HG03432 (cell line): ENCODE data around the gene FILIP1.
"Not testable (repeated sequence)": the region's sequence is repeated elsewhere in the genome, so short reads cannot be mapped to it uniquely, and the experiment has no call there.

Experiments used
- ATAC-seq: cut with Tn5 transposase; IDR thresholded peaks from one replicate; pipeline ENCODE4 v1.9.1; 2021; ENCODE audit warnings: mild to moderate bottlenecking, moderate library complexity; ENCODE audit not compliant: unreplicated experiment

FILIP1 gene

DNA sequence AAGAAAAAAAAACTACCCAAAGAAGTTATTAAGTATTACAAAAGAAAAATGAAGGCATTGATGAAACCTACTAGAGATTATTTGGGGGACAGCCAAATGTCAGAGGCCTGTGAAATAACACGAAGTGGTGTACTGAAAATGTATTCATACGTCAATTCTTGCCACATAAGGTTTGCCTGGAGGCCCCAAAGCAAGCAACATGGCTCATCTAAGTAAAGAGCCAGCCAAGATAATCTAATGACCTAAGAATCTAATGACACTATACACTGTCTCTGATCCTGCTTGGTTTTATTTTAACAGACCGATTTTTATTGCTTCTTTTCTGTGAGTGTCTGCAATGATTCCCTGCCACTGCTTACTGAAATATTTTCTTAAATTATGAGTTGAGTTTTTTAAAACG, 34.7 kb downstream of the FILIP1 start:
- ATAC-seq, result no peak

DNA sequence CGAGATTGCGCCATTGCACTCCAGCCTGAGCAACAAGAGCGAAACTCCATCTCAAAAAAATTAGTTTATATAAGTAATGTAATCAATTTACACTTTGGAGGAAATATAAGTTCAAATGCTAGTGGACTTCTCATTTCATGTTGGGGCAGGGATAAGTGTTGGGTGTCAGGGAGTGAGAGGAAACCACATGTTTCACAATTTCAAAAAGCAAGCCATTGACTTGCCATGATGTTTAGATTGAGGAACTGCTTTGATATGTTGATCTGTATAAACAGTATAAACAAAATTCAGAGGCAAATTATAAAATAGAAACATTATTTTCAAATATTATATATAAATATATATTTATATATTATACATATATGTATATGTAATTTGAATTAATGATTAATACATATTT, 42.7 kb downstream of the FILIP1 start:
- no peak for ATAC-seq

DNA sequence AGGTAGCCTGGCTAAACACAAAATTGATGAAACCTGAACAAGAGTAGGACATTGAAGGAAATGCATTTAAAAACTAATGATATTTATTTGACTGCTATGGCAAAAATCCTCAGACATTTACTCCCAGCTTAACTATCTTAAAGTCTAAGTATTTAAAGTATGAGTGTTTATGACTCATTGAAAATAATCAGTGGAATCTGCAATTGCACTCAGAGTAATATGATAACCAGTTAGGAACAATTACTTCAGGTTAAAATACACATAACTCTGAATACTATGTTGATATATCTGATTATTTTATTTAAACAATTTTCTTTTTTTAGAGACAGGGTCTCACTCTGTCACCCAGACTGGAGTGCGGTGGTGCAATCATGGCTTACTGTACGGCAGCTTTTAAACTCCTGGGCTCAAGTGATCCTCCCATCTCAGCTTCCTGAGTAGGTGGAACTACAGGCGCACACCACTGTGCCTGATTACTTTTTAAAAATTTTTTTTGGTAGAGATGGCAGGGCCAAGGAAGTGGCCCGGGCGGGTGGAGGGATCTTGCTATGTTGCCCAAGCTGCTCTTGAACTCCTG, 43.9 kb downstream of the FILIP1 start:
- no peak for ATAC-seq

GRCh38 chr6:75446241-75446880, 47.2 kb downstream of the FILIP1 start:
- peak; percentile 88 for ATAC-seq

GRCh38 chr6:75445738-75446137, 47.9 kb downstream of the FILIP1 start:
- no peak for ATAC-seq

GRCh38 chr6:75444899-75445298, 48.7 kb downstream of the FILIP1 start:
- ATAC-seq, result no peak

GRCh38 chr6:75441883-75442282, 51.7 kb downstream of the FILIP1 start:
- not testable (repeated sequence) for ATAC-seq

- not testable (repeated sequence) for ATAC-seq
These were observed 52.1 kb downstream of the FILIP1 start for GRCh38 chr6:75441479-75441878.

DNA sequence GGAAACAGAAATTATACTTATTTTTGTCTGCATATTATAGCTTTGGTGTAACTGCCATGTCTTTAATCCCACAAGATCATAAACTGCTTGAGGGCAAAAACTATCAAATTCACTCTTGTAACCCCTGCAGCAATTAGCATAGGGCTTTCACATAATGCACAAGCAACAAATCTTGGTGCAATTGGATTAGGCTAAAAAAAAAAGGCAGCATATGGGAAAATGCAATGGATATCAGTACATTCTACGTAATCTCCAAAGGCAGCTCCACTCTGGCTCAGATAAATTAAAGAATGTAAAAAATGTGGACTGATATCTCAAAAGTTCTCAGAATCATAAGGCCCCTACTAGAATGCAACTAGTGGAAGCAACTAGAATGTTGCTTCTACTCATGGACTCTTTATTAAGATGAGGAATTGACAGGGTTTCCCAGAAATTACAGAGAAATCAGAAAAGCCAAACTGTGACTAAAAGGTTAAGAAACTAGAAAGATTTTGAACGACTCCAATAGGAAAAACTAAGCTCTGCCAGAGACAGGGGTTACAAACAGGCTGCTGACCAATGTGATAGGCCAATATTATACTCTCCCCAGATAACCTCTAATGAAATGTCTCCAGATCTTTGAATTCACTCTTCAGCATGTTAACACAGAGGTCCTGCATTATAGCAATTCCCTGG, 55.0 kb downstream of the FILIP1 start:
- no peak for ATAC-seq

DNA sequence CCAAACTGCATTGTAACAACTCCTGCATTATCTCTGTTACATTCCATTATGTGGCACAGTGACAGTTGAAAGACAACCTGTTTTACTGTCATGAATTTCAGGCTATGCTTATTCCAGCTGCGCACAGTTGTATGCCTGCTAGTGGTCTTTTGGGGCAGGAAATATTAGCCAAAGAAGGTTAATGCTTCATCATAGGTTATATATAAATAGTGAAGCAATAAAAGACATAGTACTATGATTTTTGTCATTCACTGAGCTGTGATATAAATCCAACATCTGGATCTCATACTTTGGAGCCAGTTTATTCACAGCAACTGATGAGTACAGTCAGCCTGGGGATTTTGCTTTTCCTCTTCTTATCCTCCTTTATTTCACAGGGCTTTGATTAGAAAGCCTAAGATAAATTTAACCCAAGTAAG, 55.6 kb downstream of the FILIP1 start:
- no peak for ATAC-seq

DNA sequence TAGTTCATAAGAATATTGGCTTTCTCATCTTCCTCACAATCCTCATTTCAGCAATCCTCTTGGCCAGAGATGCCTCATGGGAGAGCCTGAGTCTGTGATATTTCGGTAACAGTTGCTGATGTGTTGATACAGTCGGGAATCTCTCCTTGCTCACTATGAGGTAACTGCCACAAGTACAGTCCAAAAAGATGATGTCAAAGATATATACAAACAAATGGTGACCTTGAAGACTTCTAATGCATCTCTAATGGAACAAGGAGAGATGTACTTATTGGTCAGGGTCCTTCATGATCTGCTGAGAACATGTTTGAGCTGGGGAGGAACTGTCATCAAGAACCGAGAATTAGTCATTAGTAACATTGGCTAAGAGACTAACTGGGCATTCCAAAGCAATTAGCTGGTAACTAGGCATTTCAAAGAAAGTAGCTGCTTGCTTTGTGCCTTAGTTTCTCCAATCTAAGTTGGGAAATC, 56.1 kb downstream of the FILIP1 start:
- no peak for ATAC-seq

- ATAC-seq, result no peak
These were observed 56.7 kb downstream of the FILIP1 start for GRCh38 chr6:75436869-75437268.

- not testable (repeated sequence) for ATAC-seq
These were observed 60.8 kb downstream of the FILIP1 start for GRCh38 chr6:75432809-75433208.

- ATAC-seq, result peak; percentile 52
These were observed 62.2 kb downstream of the FILIP1 start for GRCh38 chr6:75431379-75431778.

DNA sequence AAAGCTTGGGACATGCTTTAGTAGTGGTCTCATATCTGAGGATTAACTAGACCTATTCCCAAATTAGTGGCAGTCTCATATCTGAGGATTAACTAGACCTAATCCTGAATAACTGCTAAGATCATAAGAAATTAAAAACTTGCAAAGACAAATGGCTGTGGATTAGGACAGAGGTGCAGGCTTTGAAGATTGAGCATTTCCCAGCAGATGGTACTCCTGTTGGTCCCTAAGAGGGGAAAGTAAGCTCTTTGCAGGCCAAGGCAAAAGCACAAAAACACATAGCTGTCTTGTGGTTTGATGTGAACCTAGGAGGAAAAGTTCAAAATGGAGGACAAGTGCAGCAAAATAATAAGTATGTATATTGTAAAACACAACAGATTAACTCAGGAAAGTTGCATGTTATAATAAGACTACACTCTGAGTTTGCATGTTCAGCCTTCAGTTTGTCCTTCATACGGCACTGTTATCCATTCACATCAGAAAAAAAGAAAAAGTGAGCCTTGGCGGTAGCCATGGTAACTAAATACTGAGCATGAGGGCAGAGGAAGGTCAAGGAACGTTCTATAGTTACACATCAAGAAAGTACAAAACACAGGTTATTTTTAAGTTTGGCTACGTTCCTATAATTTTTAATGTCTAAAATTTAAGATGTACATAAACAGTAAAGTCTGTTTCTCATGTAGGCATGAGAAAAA, 62.8 kb downstream of the FILIP1 start:
- no peak for ATAC-seq

GRCh38 chr6:75429061-75429703, 64.4 kb downstream of the FILIP1 start:
- ATAC-seq, result no peak

DNA sequence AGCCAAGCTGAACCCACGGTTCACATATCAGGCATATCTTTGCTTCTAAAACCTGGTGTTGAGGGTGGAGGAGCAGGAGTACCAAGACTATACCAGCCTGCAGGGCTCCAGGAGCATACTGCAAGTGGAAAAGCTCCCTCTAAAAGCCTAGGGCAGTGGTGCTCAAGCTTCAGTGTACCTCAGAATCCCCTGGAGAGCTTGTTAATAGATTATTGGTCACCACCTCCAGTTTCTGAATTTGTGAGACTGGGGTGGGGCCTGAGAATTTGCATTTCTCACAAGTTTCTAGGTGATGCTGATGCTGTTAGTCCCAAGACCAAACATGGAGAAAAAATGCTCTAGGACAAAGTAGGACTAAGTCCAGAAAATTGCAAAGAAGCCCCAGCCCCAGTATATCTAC, 65.4 kb downstream of the FILIP1 start:
- ATAC-seq, result peak; percentile 41

DNA sequence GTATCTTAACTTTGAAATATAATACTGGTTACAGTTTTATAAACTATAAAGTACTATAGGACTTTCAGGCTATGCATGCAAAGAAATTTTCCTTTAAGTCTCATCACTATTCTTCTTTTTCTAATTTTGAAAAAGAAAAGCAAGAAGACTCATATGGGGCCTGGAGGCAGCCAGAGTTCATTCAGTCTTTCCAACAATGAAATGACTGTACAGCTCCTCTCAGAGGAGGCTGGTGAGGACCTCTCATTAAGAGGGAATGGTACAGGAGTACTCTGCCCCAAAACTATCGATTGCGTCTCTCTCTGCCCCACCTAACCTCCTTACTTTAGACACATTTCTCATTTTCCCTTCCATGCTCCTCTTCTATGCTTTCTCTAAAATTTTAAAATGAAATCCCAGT, 66.3 kb downstream of the FILIP1 start:
- ATAC-seq, result no peak

- ATAC-seq, result no peak
These were observed 68.7 kb downstream of the FILIP1 start for GRCh38 chr6:75424618-75425548.

GRCh38 chr6:75423386-75423785, 70.2 kb downstream of the FILIP1 start:
- ATAC-seq, result no peak
